Fibroblast of lung (primary cell): ENCODE data around the gene ANO4.

ENCODE experiments used
- EZH2 ChIP-seq: IDR thresholded peaks from 2 replicates; pipeline ENCODE4 v1.5.1; 2012; ENCODE audit warnings: low read length, control low read depth, mild to moderate bottlenecking; ENCODE audit errors: missing control alignments
- TF ChIP-seq, protein P1 (sequence below), 2 donors: IDR thresholded peaks in 1 of 2; conservative IDR thresholded peaks in 1 of 2; 1 replicate in 1 of 2; 2 replicates in 1 of 2; pipeline ENCODE4 v1.5.1; 2011 to 2012; ENCODE audit warnings: low read length in 2 of 2, control low read depth in 1 of 2, inconsistent platforms in 1 of 2, low read depth in 1 of 2, mild to moderate bottlenecking in 1 of 2

- TF ChIP-seq, protein P1, sequence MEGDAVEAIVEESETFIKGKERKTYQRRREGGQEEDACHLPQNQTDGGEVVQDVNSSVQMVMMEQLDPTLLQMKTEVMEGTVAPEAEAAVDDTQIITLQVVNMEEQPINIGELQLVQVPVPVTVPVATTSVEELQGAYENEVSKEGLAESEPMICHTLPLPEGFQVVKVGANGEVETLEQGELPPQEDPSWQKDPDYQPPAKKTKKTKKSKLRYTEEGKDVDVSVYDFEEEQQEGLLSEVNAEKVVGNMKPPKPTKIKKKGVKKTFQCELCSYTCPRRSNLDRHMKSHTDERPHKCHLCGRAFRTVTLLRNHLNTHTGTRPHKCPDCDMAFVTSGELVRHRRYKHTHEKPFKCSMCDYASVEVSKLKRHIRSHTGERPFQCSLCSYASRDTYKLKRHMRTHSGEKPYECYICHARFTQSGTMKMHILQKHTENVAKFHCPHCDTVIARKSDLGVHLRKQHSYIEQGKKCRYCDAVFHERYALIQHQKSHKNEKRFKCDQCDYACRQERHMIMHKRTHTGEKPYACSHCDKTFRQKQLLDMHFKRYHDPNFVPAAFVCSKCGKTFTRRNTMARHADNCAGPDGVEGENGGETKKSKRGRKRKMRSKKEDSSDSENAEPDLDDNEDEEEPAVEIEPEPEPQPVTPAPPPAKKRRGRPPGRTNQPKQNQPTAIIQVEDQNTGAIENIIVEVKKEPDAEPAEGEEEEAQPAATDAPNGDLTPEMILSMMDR (conservative IDR thresholded peaks at IDR 0.05 in 1 of 2, IDR thresholded peaks at IDR 0.05 in 1 of 2; ENCODE audit: low read depth in 1 of 2, low read length in 2 of 2), result no peak
- no peak for TF ChIP-seq EZH2
Observed at GRCh38 chr12:100899301-100899700, 104.7 kb downstream of the ANO4 start.
